Karpas-422 (cell line): ENCODE measurements around the gene PDE3A. TPM values are rescaled to one million over a fixed set of nuclear protein-coding genes. Genes with fewer than 3 reads are reported as not detected.

Experiments
- DNase-seq: peaks from one replicate; pipeline ENCODE4 v3.0.0-alpha.2; 2015
- H2AFZ ChIP-seq: fragments of 200-600 bp; sonication (generic); 2 replicates; pipeline ENCODE4 v1.6.1; 2014; ENCODE audit warnings: antibody characterized with exemption, low read length, mixed read lengths
- H3K27ac ChIP-seq: fragments of 200-600 bp; sonication (generic); 2 replicates; pipeline ENCODE4 v1.5.1; 2014; ENCODE audit warnings: mild to moderate bottlenecking, low read length, moderate library complexity
- H3K27me3 ChIP-seq: fragments of 200-600 bp; sonication (generic); 2 replicates; pipeline ENCODE4 v1.6.1; 2014; ENCODE audit warnings: low read length, mixed read lengths
- H3K36me3 ChIP-seq: fragments of 200-600 bp; sonication (generic); 2 replicates; pipeline ENCODE4 v1.6.1; 2014; ENCODE audit warnings: low read length, mixed read lengths; ENCODE audit not compliant: insufficient read depth
- H3K4me1 ChIP-seq: fragments of 200-600 bp; sonication (generic); 2 replicates; pipeline ENCODE4 v1.6.1; 2014; ENCODE audit warnings: mild to moderate bottlenecking, low read length, mixed read lengths
- H3K4me2 ChIP-seq: fragments of 200-600 bp; sonication (generic); 2 replicates; pipeline ENCODE4 v1.6.1; 2014; ENCODE audit warnings: low read length, low read depth, mild to moderate bottlenecking; ENCODE audit not compliant: poor library complexity, severe bottlenecking
- H3K4me3 ChIP-seq: fragments of 200-600 bp; sonication (generic); 2 replicates; pipeline ENCODE4 v1.5.1; 2014; ENCODE audit warnings: mild to moderate bottlenecking, antibody characterized with exemption, low read length, mixed read lengths
- H3K79me2 ChIP-seq: fragments of 200-600 bp; sonication (generic); 2 replicates; pipeline ENCODE4 v1.6.1; 2014; ENCODE audit warnings: mild to moderate bottlenecking, low read length, mixed read lengths
- H3K9ac ChIP-seq: fragments of 200-600 bp; sonication (generic); 2 replicates; pipeline ENCODE4 v1.6.0; 2014; ENCODE audit warnings: low read length
- H3K9me2 ChIP-seq: fragments of 200-600 bp; sonication (generic), shearing (Covaris generic); replicated peaks from 2 replicates; pipeline ENCODE4 v1.6.0; 2014; ENCODE audit warnings: mild to moderate bottlenecking, low read length, moderate library complexity; ENCODE audit not compliant: insufficient read depth
- H3K9me3 ChIP-seq: fragments of 300-700, 200-600 bp; sonication (generic); 2 replicates; pipeline ENCODE4 v1.6.1; 2014; ENCODE audit warnings: low read length, mixed read lengths
- H4K20me1 ChIP-seq: fragments of 200-600 bp; sonication (generic); 2 replicates; pipeline ENCODE4 v1.6.1; 2014; ENCODE audit warnings: mild to moderate bottlenecking, antibody characterized with exemption, low read length, low read depth; ENCODE audit not compliant: insufficient read depth
- total RNA-seq: library from RNA; depleted of rRNA; stranded (reverse); fragments of >200 nt; shearing (Covaris generic); gene quantifications from 2 replicates; pipeline ENCODE4 v1.2.3, GENCODE V29; 2014; ENCODE audit warnings: low replicate concordance

Gene PDE3A
- total RNA-seq, 1 experiment from 2014 or later, result not detected

GRCh38 chr12:20455001-20455706 lies 86.8 kb downstream of the PDE3A start:
- no peak overlapping the region for H3K9ac ChIP-seq
- H4K20me1 ChIP-seq, result no peaks in the 10 kb centered on the region
- H3K79me2 ChIP-seq, result no peaks in the 10 kb centered on the region
- H3K4me3 ChIP-seq, result no peak overlapping the region
- H3K27ac ChIP-seq, result no peak overlapping the region
- no peak for DNase-seq
- no peaks in the 10 kb centered on the region for H3K27me3 ChIP-seq
- H2AFZ ChIP-seq, result no peak overlapping the region
- H3K9me3 ChIP-seq, result no peaks in the 10 kb centered on the region
- H3K36me3 ChIP-seq, result no peaks in the 10 kb centered on the region
- no peaks in the 10 kb centered on the region for H3K4me1 ChIP-seq
- no peak overlapping the region for H3K4me2 ChIP-seq
- no peaks in the 10 kb centered on the region for H3K9me2 ChIP-seq

- no peak overlapping the region for H2AFZ ChIP-seq
- no peaks in the 10 kb centered on the region for H4K20me1 ChIP-seq
- no peaks in the 10 kb centered on the region for H3K27me3 ChIP-seq
- H3K4me1 ChIP-seq, result no peaks in the 10 kb centered on the region
- no peaks in the 10 kb centered on the region for H3K79me2 ChIP-seq
- no peak overlapping the region for H3K4me2 ChIP-seq
- no peak for DNase-seq
- H3K27ac ChIP-seq, result no peak overlapping the region
- no peak overlapping the region for H3K9ac ChIP-seq
- no peaks in the 10 kb centered on the region for H3K9me3 ChIP-seq
- no peaks in the 10 kb centered on the region for H3K36me3 ChIP-seq
- H3K9me2 ChIP-seq, result no peaks in the 10 kb centered on the region
- no peak overlapping the region for H3K4me3 ChIP-seq
These were observed 89.2 kb downstream of the PDE3A start for GRCh38 chr12:20457582-20457981.

GRCh38 chr12:20458011-20458410 lies 89.7 kb downstream of the PDE3A start:
- no peaks in the 10 kb centered on the region for H3K4me1 ChIP-seq
- no peak overlapping the region for H2AFZ ChIP-seq
- H4K20me1 ChIP-seq, result no peaks in the 10 kb centered on the region
- no peak overlapping the region for H3K27ac ChIP-seq
- no peak overlapping the region for H3K9ac ChIP-seq
- H3K9me2 ChIP-seq, result no peaks in the 10 kb centered on the region
- H3K27me3 ChIP-seq, result no peaks in the 10 kb centered on the region
- H3K79me2 ChIP-seq, result no peaks in the 10 kb centered on the region
- no peak for DNase-seq
- H3K36me3 ChIP-seq, result no peaks in the 10 kb centered on the region
- H3K4me3 ChIP-seq, result no peak overlapping the region
- H3K9me3 ChIP-seq, result no peaks in the 10 kb centered on the region
- H3K4me2 ChIP-seq, result no peak overlapping the region

GRCh38 chr12:20459920-20460319 lies 91.6 kb downstream of the PDE3A start:
- Histone ChIP-seq H3K4me2 (no peak overlapping the region), H3K27me3 (no peaks in the 10 kb centered on the region), H3K9me2 (no peaks in the 10 kb centered on the region), H2AFZ (no peak overlapping the region), H4K20me1 (no peaks in the 10 kb centered on the region), H3K9me3 (no peaks in the 10 kb centered on the region), H3K4me1 (no peaks in the 10 kb centered on the region), H3K79me2 (no peaks in the 10 kb centered on the region), H3K27ac (no peak overlapping the region), H3K36me3 (no peaks in the 10 kb centered on the region), H3K9ac (no peak overlapping the region), H3K4me3 (no peak overlapping the region)
- DNase-seq, result no peak

- Histone ChIP-seq H2AFZ (no peak overlapping the region), H3K27ac (no peak overlapping the region), H3K4me2 (no peak overlapping the region), H3K27me3 (no peaks in the 10 kb centered on the region), H3K9me3 (no peaks in the 10 kb centered on the region), H4K20me1 (no peaks in the 10 kb centered on the region), H3K79me2 (no peaks in the 10 kb centered on the region), H3K4me3 (no peak overlapping the region), H3K9me2 (no peaks in the 10 kb centered on the region), H3K9ac (no peak overlapping the region), H3K36me3 (no peaks in the 10 kb centered on the region), H3K4me1 (no peaks in the 10 kb centered on the region)
- no peak for DNase-seq
These were observed 92.6 kb downstream of the PDE3A start for GRCh38 chr12:20460956-20461355.

- DNase-seq, result peak; percentile 44
- Histone ChIP-seq H3K27ac (no peak overlapping the region), H3K36me3 (no peaks in the 10 kb centered on the region), H4K20me1 (no peaks in the 10 kb centered on the region), H3K9ac (no peak overlapping the region), H3K4me1 (no peaks in the 10 kb centered on the region), H3K79me2 (no peaks in the 10 kb centered on the region), H3K4me3 (no peak overlapping the region), H3K27me3 (no peaks in the 10 kb centered on the region), H3K9me2 (no peaks in the 10 kb centered on the region), H3K9me3 (no peaks in the 10 kb centered on the region), H2AFZ (no peak overlapping the region), H3K4me2 (no peak overlapping the region)
These were observed 95.7 kb downstream of the PDE3A start for GRCh38 chr12:20463913-20464524.

- H3K36me3 ChIP-seq, result no peaks in the 10 kb centered on the region
- no peak overlapping the region for H3K27ac ChIP-seq
- DNase-seq, result no peak
- H3K79me2 ChIP-seq, result no peaks in the 10 kb centered on the region
- no peak overlapping the region for H3K9ac ChIP-seq
- H2AFZ ChIP-seq, result no peak overlapping the region
- H3K9me3 ChIP-seq, result no peaks in the 10 kb centered on the region
- H3K4me3 ChIP-seq, result no peak overlapping the region
- no peak overlapping the region for H3K4me2 ChIP-seq
- H4K20me1 ChIP-seq, result no peaks in the 10 kb centered on the region
- H3K9me2 ChIP-seq, result no peaks in the 10 kb centered on the region
- no peaks in the 10 kb centered on the region for H3K27me3 ChIP-seq
- H3K4me1 ChIP-seq, result no peaks in the 10 kb centered on the region
These were observed 101.0 kb downstream of the PDE3A start for GRCh38 chr12:20469300-20469699.

- Histone ChIP-seq H3K79me2 (no peaks in the 10 kb centered on the region), H3K4me3 (no peak overlapping the region), H3K9me3 (no peaks in the 10 kb centered on the region), H3K4me2 (no peak overlapping the region), H3K4me1 (no peaks in the 10 kb centered on the region), H3K9ac (no peak overlapping the region), H3K27me3 (no peaks in the 10 kb centered on the region), H3K36me3 (no peaks in the 10 kb centered on the region), H3K9me2 (no peaks in the 10 kb centered on the region), H3K27ac (no peak overlapping the region), H2AFZ (no peak overlapping the region), H4K20me1 (no peaks in the 10 kb centered on the region)
- DNase-seq, result no peak
These were observed 101.4 kb downstream of the PDE3A start for GRCh38 chr12:20469756-20470155.
